PFSK-1 (cell line): ENCODE results near the gene CHIT1.

Experiments
- FOXP2 ChIP-seq: optimal IDR thresholded peaks from 2 replicates; pipeline ENCODE3; 2011; ENCODE audit warnings: borderline replicate concordance, control low read depth, inconsistent platforms; ENCODE audit not compliant: insufficient read depth; ENCODE audit errors: extremely low read length, extremely low read depth
- POLR2AphosphoS5 ChIP-seq: IDR thresholded peaks from 2 replicates; pipeline ENCODE4 v1.6.1; 2012; ENCODE audit warnings: low read depth, mild to moderate bottlenecking, control low read depth, low read length, moderate library complexity
- REST ChIP-seq, 2 experiments: IDR thresholded peaks; 2 replicates each; pipeline versions ENCODE4 v1.6.1 to v1.8.0; 2011 to 2012; ENCODE audit warnings: low read depth in 2 of 2, low read length in 2 of 2, control low read depth in 1 of 2, inconsistent platforms in 1 of 2, mild to moderate bottlenecking in 1 of 2, moderate library complexity in 1 of 2; ENCODE audit not compliant: insufficient read depth in 1 of 2
- SIN3A ChIP-seq: IDR thresholded peaks from 2 replicates; pipeline ENCODE4 v1.6.1; 2012; ENCODE audit warnings: mild to moderate bottlenecking, low read length, moderate library complexity, borderline replicate concordance; ENCODE audit not compliant: insufficient read depth
- TAF1 ChIP-seq: IDR thresholded peaks from 2 replicates; pipeline ENCODE4 v1.6.1; 2012; ENCODE audit warnings: low read length, control low read depth, borderline replicate concordance; ENCODE audit not compliant: insufficient read depth

The CHIT1 gene

GRCh38 chr1:203219171-203219570, 10.3 kb downstream of the CHIT1 start:
- TF ChIP-seq FOXP2 (no peak), POLR2AphosphoS5 (no peak), REST (IDR thresholded peaks at IDR 0.05; ENCODE audit: insufficient read depth in 1 of 2, low read depth in 2 of 2, low read length in 2 of 2) (no peak), SIN3A (no peak), TAF1 (no peak)

GRCh38 chr1:203217668-203218067, 11.8 kb downstream of the CHIT1 start:
- TF ChIP-seq FOXP2 (no peak), REST (IDR thresholded peaks at IDR 0.05; ENCODE audit: insufficient read depth in 1 of 2, low read depth in 2 of 2, low read length in 2 of 2) (no peak), SIN3A (no peak), POLR2AphosphoS5 (no peak)

- no peak for TF ChIP-seq FOXP2
- no peak for TF ChIP-seq SIN3A
- no peak for TF ChIP-seq TAF1
- TF ChIP-seq REST (IDR thresholded peaks at IDR 0.05; ENCODE audit: insufficient read depth in 1 of 2, low read depth in 2 of 2, low read length in 2 of 2) = no peak
- no peak for TF ChIP-seq POLR2AphosphoS5
Measured at GRCh38 chr1:203217139-203217655, 12.3 kb downstream of the CHIT1 start.

GRCh38 chr1:203216274-203217138, 13.0 kb downstream of the CHIT1 start:
- TF ChIP-seq FOXP2 (no peak), REST (IDR thresholded peaks at IDR 0.05; ENCODE audit: insufficient read depth in 1 of 2, low read depth in 2 of 2, low read length in 2 of 2) (no peak), SIN3A (no peak), TAF1 (no peak), POLR2AphosphoS5 (no peak)
